Measurements from ENCODE around the gene USE1. TPM values are rescaled to one million over a fixed set of nuclear protein-coding genes. Genes with fewer than 3 reads are reported as not detected.

The USE1 gene
- total RNA-seq, 1 donor from 2014 or later: 234 TPM

GRCh38 chr19:17234911-17235299 is 19.7 kb downstream of the USE1 start:
- Histone ChIP-seq H3K27me3 (no peaks in the 10 kb centered on the region), H3K4me1 (peaks cover 3 to 15% of the 10 kb centered on the region in 2 donors), H3K27ac (peak overlapping the region; percentile 67 to 71), H3K4me3 (peak overlapping the region; percentile 64 to 66), H3K9me3 (no peaks in the 10 kb centered on the region), H3K36me3 (peaks cover 24 to 30% of the 10 kb centered on the region in 2 donors)
- TF ChIP-seq CTCF (IDR thresholded peaks at IDR 0.05): no peak
- intact Hi-C loops (cut with DNase I): no loop called here
- DNase-seq (ENCODE audit: low spot score in 2 of 2): no peak

- peak in 1 of 2 donors; percentile 84 for DNase-seq (ENCODE audit: low spot score in 2 of 2)
- Histone ChIP-seq H3K36me3 (peaks cover 26 to 28% of the 10 kb centered on the region in 2 donors), H3K4me3 (peak overlapping the region; percentile 64 to 66), H3K4me1 (peaks cover 3 to 15% of the 10 kb centered on the region in 2 donors), H3K9me3 (no peaks in the 10 kb centered on the region), H3K27ac (peak overlapping the region; percentile 67 to 71), H3K27me3 (no peaks in the 10 kb centered on the region)
- peak in 2 of 3 experiments; percentile 61 to 63 for TF ChIP-seq CTCF (IDR thresholded peaks at IDR 0.05)
- intact Hi-C loops (cut with DNase I): no loop called here
These were observed 20.3 kb downstream of the USE1 start for GRCh38 chr19:17235300-17235970.

- Histone ChIP-seq H3K4me1 (peaks cover 3 to 16% of the 10 kb centered on the region in 2 donors), H3K27ac (peak overlapping the region; percentile 67 to 71), H3K36me3 (peaks cover 19 to 24% of the 10 kb centered on the region in 2 donors), H3K9me3 (no peaks in the 10 kb centered on the region), H3K27me3 (no peaks in the 10 kb centered on the region), H3K4me3 (peak overlapping the region; percentile 64 to 66)
- DNase-seq (ENCODE audit: low spot score in 2 of 2): no peak
- no peak for TF ChIP-seq CTCF (IDR thresholded peaks at IDR 0.05)
- intact Hi-C loops (cut with DNase I): no loop called here
These were observed 21.0 kb downstream of the USE1 start for GRCh38 chr19:17235971-17236777.

GRCh38 chr19:17236811-17237543 is 21.8 kb downstream of the USE1 start:
- Histone ChIP-seq H3K4me3 (no peak overlapping the region), H3K4me1 (peaks cover 6 to 24% of the 10 kb centered on the region in 2 donors), H3K27me3 (no peaks in the 10 kb centered on the region), H3K27ac (peak overlapping the region; percentile 53 to 67), H3K36me3 (peaks cover 11 to 17% of the 10 kb centered on the region in 2 donors), H3K9me3 (no peaks in the 10 kb centered on the region)
- intact Hi-C loops (cut with DNase I): no loop called here
- DNase-seq (ENCODE audit: low spot score in 2 of 2): no peak
- no peak for TF ChIP-seq CTCF (IDR thresholded peaks at IDR 0.05)

Data from ascending aorta (tissue), 2 donors.